ENCODE measurements around the gene PYCR2. TPM values are rescaled to one million over a fixed set of nuclear protein-coding genes. Genes with fewer than 3 reads are reported as not detected.
"Not testable (repeated sequence)": the region's sequence is repeated elsewhere in the genome, so short reads cannot be mapped to it uniquely, and the experiment has no call there.

The PYCR2 gene
- polyA plus RNA-seq, 1 donor, result 52.5 TPM

- no peak for DNase-seq
Observed at GRCh38 chr1:225944387-225944786, 20.3 kb upstream of the PYCR2 start.

GRCh38 chr1:225943582-225943981 is 19.5 kb upstream of the PYCR2 start:
- DNase-seq, result no peak

DNA sequence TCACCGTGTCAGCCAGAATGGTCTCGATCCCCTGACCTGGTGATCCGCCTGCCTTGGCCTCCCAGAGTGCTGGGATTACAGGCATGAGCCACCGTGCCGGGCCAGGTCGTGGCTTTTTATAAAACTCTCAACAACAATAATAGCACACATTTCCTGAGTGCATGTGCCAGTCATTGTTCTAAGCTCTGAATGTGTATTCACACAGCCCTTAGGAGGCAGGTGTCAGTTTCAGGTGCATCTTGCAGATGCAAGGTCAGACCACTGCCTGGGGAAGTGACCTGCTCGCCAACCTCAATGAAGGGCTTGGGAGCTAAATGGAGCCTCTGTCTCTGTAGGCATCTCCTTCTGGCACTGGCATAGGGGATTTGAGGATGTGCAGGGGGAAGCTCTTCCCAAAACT is 18.5 kb upstream of the PYCR2 start:
- DNase-seq, result no peak

GRCh38 chr1:225941942-225942222 is 17.8 kb upstream of the PYCR2 start:
- no peak for DNase-seq

GRCh38 chr1:225941187-225941941 is 17.3 kb upstream of the PYCR2 start, which contains the start of gene LEFTY2:
Gene LEFTY2, minus strand, starts transcription at chr1:225941220. Its CDS starts 80 bp downstream, at chr1:225941140.
- no peak for DNase-seq

DNA sequence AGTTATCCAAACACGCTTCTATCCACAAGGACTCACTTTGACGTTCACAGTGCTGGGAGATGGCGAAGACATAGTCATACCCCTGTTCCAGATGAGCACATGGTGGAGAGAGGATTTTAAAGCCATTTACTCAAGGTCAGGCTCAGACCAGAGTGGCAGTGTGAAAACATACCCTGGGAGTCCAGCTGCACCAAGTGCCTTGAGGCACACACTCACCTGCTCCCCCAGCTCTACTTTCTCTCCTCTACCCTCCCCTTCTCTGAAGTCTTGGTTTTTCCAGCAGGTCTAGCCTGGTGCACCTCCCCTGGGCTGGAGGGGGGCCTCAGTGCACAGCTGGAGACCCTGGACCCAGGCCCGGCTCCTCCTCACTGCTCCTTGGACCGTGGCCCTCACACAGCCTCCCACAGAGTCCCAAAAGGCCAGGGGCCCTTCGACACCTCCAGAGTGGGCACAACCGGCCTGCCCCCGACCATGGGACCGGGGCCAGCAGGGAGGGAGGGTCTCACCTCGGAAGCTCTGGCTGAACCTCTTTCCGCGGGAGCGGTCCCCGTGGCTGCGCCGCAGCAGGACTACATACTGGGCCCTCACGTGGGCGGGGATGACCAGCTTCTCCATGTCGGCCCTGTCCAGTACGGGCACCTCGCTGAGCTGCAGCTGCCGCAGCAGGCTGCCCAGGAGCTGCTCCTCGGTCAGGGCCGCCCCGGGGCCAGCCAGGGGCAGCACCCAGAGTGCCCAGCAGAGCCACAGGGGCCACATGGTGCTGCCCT is 16.5 kb upstream of the PYCR2 start:
- DNase-seq, result no peak

DNA sequence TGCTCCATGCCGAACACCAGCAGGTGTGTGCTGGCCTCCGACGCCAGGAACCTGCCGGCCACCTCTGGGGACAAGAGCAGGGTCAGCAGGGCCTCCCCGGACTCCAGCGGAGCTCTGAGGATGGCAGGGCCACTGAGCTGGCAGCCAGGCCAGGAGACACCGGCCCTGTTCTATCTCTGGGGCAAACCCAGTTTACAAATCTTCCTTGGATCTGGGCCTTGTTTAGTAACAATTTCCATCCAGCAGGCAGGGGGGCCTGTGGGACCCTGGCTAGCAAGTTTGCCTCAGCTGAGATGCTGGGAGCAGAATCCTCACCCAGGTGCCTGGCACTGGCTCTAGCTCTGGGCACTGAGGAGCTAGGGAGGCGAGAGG is 15.9 kb upstream of the PYCR2 start:
- not testable (repeated sequence) for DNase-seq

DNA sequence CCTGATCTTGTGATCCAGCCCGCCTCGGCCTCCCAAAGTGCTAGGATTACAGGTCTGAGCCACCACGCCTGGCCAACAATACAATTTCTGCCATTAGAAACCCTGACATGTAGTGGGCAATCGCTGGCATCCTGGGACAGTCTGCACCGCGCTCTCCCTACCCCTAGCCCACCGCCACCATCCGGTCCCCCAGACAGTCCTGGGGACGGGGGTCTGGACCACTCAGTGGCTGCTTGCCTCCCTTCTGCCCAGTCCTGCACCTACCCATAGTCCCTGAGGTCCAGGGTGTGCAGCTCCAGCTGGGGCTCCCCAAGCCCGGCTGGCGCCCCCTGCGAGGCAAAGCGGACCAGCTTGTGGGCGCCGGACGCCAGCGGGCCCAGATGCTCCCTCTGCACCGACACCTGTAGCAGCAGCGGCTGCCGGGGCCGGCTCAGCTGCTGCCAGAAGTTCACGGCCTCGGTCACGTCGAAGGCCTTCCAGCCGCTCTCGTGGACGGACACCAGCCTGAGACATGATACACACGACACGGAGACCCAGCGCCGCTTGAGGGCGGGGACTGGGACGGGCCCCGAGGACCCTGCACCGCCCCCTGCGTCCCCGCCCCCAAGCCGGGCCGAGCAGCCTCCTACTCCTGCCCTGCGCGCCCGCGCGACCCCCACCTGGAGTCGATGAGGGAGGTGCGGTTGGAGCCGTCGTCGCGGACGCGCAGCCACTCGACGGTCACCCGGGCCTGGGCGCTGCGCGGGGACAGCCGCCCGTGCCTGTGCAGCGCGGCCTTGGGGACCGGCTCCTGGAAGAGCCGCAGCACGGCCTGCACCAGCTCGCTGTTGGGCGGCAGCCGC is 15.3 kb upstream of the PYCR2 start:
- DNase-seq, result peak; percentile 36

DNA sequence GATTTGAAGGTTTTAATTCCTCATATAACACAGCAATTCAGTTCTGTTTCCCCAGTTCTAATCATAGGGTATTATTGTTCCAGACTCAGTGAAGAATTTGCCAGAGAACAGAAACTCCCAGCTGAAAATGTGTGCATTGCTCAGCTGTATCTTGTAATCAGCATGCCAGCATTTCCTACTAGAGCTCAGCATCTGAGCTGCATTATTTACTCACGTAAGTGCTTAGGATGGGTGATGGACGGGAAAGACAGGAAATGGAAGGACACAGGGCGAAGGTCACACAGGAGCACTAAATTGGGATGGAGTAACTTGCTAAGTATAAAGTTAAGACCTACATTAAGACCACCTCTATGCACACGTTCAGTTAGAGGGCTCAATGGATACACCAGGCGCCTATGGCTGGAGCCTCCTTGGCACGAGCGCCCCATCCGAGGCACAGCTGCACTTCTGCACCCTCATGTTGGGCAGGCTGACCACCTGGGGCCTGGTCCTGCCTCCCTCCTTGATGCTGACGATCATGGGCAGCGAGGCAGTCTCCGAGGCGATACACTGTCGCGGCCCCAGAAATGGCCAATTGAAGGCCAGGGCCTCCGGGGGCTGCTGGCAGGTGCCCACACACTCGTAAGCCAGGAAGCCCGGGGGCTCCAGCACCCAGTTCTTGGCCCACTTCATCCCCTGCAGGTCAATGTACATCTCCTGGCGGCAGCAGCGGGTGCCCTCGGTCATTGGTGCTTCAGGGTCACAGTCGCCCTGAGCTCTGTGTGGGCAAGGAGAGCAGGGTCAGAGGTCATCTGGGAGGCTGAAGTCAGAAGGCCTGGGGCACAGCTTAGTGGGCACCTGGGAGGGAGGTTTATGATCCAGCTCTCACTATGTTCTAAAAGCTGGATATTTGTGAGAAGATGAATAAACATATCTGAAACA is 13.3 kb upstream of the PYCR2 start:
- DNase-seq, result no peak

- no peak for DNase-seq
Observed at GRCh38 chr1:225936523-225936922, 12.5 kb upstream of the PYCR2 start.

DNA sequence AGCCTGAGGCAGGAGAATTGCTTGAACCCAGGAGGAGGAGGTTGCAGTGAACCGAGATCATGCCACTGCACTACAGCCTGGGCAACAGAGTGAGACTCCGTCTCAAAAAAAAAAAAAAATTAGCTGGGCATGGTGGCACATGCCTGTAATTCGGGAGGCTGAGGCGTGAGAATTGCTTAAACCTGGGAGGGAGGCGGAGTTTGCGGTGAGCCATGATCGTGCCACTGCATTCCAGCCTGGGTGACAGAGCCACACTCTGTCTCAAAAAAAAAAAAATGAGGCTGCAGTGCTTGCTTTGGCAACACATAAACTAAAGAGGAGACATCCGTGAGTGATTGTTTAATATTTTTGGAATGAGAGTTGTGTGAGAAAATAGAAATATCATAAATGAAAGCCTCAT is 12.0 kb upstream of the PYCR2 start:
- DNase-seq, result not testable (repeated sequence)

DNA sequence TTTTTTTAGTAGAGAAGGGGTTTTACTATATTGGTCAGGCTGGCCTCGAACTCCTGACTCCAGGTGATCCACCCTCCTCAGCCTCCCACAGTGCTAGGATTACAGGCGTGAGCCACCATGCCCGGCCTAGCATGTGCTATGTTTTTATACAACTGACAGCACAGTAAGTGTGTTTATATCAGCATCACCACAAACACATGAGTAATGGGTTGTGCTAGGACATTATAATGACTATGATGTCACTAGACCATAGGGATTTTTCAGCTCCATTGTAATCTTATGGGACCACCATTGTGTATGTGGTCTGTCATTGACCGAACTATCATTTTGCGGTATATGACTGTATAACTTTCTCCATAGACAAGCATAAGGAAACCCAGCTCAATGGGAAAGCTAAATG is 10.7 kb upstream of the PYCR2 start:
- no peak for DNase-seq

- no peak for DNase-seq
Observed at GRCh38 chr1:225933072-225933471, 9.0 kb upstream of the PYCR2 start.

DNA sequence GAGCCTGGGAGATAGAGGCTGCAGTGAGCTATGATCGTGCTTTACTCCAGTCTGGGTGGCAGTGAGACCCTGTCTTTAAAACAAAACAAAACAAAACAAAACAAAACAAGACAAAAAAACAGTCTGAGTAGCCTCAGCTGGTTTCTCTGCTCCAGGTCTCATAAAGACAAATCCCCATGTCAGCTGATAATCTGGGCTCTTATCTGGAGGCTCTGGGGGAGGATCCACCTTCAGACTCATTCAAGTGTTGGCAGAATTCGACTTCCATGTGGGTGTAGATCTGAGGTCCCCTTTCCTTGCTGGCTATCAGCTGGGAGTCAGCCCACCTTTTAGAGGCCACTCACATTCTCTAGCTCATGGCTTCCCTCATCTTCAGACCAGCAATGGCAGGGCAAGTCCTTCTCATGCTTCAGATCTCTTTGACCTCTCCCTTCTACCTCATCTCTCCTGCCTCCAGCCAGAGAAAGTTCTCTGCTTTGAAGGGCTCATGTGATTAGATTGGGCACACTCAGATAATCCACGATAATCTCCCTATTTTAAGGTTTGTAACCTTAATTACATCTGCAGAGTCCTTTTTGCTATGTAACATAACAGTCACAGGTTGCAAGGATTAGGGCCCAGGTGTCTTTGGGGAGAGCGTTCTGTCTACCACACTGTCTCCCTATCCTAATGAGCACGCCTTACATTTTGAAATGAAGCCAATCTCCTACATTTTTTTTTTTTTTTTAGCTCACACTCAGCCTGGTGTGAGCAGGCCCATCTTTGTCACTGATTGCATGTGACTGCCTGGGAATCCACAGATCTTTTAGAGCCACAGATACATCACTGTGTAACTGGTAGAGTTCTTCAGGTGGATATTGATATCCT is 7.5 kb upstream of the PYCR2 start:
- no peak for DNase-seq

- DNase-seq, result no peak
Observed at GRCh38 chr1:225930566-225930965, 6.5 kb upstream of the PYCR2 start.

DNA sequence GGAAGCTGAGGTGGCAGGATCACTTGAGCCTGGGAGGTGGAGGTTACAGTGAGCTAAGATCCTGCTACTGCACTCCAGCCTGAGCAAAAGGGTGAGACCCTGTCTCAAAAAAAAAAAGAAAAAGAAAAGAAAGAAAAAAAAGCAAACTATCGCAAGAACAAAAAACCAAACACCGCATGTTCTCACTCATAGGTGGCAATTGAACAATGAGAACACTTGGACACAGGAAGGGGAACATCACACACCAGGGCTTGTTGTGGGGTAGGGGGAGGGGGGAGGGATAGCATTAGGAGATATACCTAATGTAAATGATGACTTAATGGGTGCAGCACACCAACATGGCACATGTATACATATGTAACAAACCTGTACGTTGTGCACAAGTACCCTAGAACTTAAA is 5.4 kb upstream of the PYCR2 start:
- DNase-seq, result not testable (repeated sequence)

- DNase-seq, result no peak
Observed at GRCh38 chr1:225928186-225929175, 4.4 kb upstream of the PYCR2 start.

DNA sequence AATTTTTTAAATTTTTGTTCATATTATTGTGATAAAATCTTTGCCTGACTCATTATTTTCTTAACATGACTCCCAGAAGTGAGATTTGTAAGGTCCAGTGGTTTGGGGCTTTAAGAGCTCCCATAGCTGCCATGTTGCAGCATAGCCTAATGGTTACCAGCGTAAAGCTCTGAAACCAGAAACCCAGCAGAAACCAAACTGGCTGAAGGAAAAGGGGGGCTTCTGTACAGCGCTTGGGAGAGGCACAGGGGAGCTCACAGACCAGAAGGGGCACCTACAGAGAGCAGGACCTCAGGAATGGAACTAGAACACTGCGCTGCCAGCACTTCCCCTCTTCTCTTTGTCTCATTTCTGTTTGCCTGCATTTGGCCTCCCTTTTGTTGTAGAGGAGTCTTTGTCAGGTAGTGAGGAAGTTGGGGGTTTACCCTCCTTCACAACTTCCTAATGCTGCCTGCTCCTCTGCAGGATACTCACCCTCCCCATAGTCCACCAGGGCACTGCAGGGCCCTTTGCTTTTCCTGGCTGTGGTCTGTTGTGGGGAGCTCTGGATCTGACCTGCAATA is 2.6 kb upstream of the PYCR2 start:
- no peak for DNase-seq

DNA sequence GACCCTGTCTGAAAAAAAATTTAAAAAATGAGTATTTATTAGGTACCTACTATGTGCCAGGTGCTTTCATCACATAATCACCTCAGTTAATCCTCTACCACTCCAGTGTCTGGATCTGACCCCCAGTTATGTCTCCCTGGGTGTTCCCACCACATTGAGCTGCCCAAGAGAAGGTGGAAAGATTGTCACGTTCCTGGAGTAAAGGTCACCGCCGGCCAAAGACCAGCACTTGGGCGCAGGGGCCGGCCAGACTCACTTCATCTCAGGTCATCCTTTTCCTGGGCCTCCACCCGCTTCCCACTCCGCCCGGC is 714 bp downstream of the PYCR2 start:
- DNase-seq, result no peak

Data from left kidney (tissue), 2 donors.